Rectal smooth muscle tissue (tissue), 1 donor: ENCODE data around the gene RFX1.

Source experiments
- H3K27ac ChIP-seq: one replicate; pipeline ENCODE4 v1.7.0; 2013; ENCODE audit warnings: low read depth, low read length, inconsistent platforms
- H3K27me3 ChIP-seq: one replicate; pipeline ENCODE4 v1.7.0; 2013; ENCODE audit warnings: low read length; ENCODE audit not compliant: control insufficient read depth, insufficient read depth
- H3K36me3 ChIP-seq: one replicate; pipeline ENCODE4 v1.7.0; 2013; ENCODE audit warnings: low read length; ENCODE audit not compliant: control insufficient read depth, insufficient read depth
- H3K4me1 ChIP-seq: one replicate; pipeline ENCODE4 v1.7.0; 2013; ENCODE audit warnings: low read length; ENCODE audit not compliant: control insufficient read depth, insufficient read depth
- H3K4me3 ChIP-seq: one replicate; pipeline ENCODE4 v1.7.0; 2013; ENCODE audit warnings: low read length
- H3K9ac ChIP-seq: one replicate; pipeline ENCODE4 v1.7.0; 2013; ENCODE audit warnings: low read length

Gene RFX1

DNA sequence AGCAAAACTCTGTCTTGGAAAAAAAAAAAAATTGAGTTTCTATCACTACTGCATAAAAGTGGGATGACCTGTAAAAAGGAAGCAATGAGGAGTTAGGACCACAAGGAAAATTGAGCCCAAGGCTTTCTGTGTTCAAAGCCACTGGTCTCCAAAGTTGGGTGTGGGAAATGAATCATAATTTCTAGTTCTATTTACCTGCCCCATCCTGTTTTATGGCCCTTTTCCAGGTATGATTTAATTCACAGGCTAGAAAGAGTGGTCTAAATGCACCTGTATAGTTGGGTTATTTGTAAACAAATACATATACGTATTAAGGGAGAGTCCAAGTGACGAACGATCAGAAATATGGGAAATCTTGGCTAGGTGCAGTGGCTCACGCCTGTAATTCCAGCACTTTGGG is 59.7 kb downstream of the RFX1 start:
- H3K4me1 ChIP-seq = no peaks in the 10 kb centered on the region
- H3K27me3 ChIP-seq = no peaks in the 10 kb centered on the region
- H3K36me3 ChIP-seq = no peaks in the 10 kb centered on the region
- no peak overlapping the region for H3K4me3 ChIP-seq
- H3K9ac ChIP-seq = no peak overlapping the region
- no peak overlapping the region for H3K27ac ChIP-seq

DNA sequence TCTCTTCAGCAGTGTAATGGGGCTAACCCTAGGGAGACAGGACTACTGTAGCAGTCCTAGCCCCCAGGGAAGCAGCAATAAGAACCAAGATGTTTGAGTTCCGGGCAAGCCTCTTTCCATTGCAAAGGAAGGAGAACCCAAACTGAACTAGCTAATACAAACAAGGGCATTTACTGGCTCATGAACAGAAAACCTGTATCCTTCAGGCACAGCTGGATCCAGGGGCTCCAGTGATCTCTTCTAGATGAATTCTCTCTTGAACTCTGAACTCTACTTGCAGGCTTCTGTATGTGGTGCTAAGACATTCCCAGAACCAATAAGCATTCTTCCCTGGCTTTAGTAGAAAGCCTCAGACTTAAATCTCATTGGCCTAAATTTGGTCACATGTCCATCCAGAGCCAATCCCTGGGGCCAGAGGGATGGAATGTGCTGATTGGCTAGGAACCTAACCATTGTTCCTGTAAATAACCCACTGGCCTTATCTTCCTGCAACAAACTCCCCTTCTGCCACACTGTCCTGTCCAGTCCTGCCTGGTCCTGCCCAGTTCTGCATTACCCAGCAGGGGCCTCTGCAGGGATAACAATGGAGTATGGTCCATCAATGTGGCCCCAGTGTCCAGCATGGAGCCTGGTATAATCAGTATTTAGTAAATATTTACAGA is 64.0 kb downstream of the RFX1 start:
- H3K9ac ChIP-seq = no peak overlapping the region
- no peak overlapping the region for H3K27ac ChIP-seq
- peaks cover 2% of the 10 kb centered on the region for H3K27me3 ChIP-seq
- no peaks in the 10 kb centered on the region for H3K36me3 ChIP-seq
- no peaks in the 10 kb centered on the region for H3K4me1 ChIP-seq
- no peak overlapping the region for H3K4me3 ChIP-seq

DNA sequence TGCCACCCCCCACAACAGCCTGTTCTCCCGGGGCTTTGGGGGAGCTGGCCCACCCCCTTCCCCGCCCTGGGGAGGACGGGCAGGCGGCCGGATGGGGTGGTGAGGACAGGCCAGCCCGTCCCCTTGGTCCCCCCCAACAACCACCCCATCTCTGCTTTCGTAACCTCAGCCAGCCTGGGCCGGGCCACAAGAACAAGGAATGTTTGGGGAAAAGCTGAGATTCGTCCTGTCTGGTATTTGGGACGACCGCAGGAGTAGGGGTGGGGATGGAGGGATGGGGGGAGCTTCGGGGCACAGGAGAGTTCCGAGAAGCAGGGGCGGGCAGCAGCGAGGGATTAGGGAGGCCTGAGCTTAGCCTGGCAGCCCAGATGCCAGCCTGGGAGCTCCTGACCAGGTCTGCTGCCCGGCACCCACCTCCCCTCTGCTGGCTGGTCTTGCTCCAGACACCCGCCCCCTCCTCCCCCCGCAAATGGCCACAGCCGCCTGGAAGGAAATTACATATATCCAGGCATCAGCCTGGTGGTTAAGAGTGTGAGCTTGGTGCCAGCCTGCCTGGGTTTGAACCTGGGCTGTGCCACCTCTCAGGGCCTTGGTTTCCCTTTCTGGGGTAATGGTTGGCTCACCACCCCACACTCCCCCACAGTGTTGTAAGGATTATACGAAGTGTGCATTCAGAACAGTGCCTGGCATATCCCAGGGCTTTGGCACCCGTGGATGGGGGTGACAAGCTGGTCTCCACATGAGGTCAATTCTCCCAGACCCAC is 67.6 kb downstream of the RFX1 start, which contains the start of gene PODNL1:
Gene PODNL1 (minus strand): TSS at position 117 of the 764 bp plus-strand sequence. CDS start 236 bp downstream, outside the sequence.
- Histone ChIP-seq H3K36me3 (no peaks in the 10 kb centered on the region), H3K4me1 (no peaks in the 10 kb centered on the region), H3K9ac (no peak within 1 kb of the TSS), H3K27me3 (peaks cover 4% of the 10 kb centered on the region), H3K27ac (no peak within 1 kb of the TSS), H3K4me3 (no peak within 1 kb of the TSS)

DNA sequence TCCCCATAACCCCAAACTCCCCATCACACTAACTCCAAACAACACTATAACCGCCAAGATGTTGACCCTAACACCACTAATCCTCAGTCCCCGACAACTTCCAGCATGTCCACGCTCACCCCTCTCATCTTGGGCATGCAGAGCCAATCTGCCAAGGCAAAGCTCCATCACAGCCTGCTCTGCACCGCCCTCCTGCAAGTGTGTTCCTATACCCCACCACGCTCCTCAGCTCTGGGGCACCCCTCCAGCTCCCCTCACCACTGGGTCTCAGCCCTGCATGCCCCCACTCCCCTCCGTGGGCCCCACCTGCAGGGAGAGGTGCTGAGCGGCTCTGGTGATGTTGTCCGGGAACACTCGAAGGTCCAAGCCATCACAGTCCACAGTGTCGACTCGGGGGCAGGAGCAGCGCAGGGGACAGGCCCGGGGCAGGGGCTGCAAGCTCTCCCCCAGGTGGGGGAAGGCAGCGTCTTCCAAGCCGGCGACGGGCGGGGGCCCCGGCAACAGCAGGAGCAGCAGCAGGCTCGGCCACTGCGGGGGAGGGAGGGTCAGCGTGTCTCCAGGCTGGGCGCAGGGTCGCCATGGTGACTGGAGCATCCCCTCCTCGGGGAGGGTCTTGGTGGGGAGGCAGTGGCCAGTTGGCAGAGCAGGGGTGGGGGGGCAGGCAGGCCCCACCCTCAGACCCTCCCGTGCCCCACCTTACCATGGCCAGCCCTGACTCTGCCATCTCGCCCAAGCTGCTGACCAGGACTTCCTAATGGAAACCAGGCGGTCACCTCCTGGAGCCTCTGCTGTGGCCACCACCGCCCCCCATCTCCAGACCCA is 68.4 kb downstream of the RFX1 start:
- H3K9ac ChIP-seq = no peak overlapping the region
- H3K36me3 ChIP-seq = no peaks in the 10 kb centered on the region
- peaks cover 4% of the 10 kb centered on the region for H3K27me3 ChIP-seq
- no peaks in the 10 kb centered on the region for H3K4me1 ChIP-seq
- no peak overlapping the region for H3K27ac ChIP-seq
- no peak overlapping the region for H3K4me3 ChIP-seq

DNA sequence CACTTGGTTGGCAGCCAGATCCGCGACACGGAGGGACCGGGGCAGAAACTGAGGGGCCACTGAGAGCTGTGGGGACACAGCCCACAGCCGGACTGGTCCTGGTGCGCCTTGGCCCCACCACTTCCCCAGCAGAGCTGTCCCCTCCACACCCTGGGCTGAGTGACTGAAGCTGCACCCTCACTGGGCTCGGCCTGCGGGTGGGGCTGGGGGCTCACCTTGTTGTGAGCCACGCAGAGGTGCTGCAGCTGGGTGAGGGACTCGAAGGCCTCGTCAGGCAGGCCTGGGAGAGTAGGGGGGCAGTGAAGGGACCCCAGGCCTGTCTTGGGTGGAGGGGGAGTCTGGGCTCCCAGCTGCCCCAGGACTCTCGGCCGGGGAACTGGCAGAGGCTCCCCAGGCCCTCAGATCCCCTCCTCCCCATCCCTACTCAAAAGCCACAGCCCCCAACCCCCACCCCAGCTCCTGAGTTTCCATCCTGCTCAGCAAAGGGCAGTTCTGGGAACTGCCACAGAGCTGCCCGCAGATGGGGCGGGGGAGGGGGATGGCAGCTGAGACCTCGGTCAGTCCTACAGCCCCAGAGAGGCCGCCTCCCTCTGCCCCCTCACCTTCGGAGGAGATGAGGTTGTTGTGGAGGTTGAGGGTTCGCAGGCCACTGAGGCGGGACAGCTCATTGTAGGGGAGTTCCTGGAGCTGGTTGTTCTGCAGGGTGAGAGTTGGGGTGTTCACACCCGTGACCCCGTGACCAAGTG is 70.2 kb downstream of the RFX1 start:
- H3K4me3 ChIP-seq = no peak overlapping the region
- H3K9ac ChIP-seq = no peak overlapping the region
- peaks cover 4% of the 10 kb centered on the region for H3K27me3 ChIP-seq
- H3K4me1 ChIP-seq = no peaks in the 10 kb centered on the region
- H3K27ac ChIP-seq = no peak overlapping the region
- H3K36me3 ChIP-seq = no peaks in the 10 kb centered on the region

DNA sequence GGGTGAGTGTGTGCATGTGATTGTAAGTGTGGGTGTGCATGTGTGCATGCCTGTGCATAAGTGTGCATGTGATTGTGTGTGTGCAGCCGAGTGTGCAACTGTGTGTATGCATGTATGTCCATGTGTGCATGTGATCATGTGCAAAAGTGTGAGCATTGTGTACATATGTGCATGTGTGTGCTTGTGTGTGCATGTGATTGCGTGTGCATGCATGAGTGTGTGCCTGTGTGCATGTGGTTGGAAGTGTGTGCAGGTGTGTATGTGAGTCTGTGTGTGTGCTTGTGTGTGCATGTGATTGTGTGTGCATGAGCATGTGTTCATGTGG is 71.4 kb downstream of the RFX1 start:
- Histone ChIP-seq H3K36me3 (no peaks in the 10 kb centered on the region), H3K4me3 (no peak overlapping the region), H3K4me1 (no peaks in the 10 kb centered on the region), H3K27me3 (peaks cover 4% of the 10 kb centered on the region), H3K27ac (no peak overlapping the region), H3K9ac (no peak overlapping the region)

DNA sequence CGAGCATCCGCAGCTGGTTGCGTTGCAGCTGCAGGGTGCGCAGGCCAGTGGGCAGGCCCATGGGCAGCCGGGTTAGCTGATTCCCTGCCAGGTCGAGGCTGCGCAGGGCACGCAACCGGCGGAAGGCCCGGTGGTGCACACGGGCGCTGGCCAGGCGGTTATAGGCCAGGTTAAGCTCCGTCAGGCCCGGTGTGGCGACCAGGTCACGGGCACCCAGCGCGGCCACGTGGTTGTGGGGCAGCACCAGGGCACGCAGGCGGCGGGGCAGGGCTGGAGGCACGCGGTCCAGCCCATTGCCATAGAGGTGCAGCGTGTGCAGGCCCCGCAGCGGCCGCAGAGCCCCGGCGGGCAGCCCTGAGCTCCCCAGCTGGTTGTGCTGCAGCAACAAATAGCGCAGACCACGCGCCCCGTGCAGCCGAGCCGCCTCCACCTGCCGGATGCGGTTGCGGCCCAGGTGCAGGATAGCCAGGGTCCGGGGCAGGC is 73.2 kb downstream of the RFX1 start:
- no peak overlapping the region for H3K9ac ChIP-seq
- no peak overlapping the region for H3K27ac ChIP-seq
- H3K4me1 ChIP-seq = no peaks in the 10 kb centered on the region
- H3K4me3 ChIP-seq = no peak overlapping the region
- peaks cover 4% of the 10 kb centered on the region for H3K36me3 ChIP-seq
- peaks cover 4% of the 10 kb centered on the region for H3K27me3 ChIP-seq

DNA sequence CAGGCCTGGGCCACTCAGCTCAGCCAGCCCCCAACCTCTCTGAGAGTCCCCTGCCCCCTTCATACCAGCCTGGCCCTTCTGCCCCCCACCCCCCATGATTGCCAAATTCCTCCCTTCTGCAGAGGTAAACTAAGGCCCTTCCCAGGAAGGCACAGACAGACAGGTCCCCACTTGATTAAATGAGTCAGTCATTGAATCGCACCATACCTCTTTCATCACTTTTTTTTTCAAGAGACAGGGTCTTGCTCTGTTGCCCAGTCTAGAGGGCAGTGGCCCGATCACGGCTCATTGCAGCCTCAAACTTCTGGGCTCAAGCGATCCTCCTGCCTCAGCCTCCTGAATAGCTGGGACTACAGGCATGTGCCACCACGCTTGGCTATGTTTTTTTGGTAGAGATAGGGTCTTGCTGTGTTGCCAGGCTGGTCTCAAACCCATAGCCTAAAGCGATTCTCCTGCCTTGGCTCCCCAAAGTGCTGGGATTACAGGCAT is 73.9 kb downstream of the RFX1 start:
- no peaks in the 10 kb centered on the region for H3K4me1 ChIP-seq
- H3K9ac ChIP-seq = no peak overlapping the region
- peaks cover 2% of the 10 kb centered on the region for H3K27me3 ChIP-seq
- H3K27ac ChIP-seq = no peak overlapping the region
- no peak overlapping the region for H3K4me3 ChIP-seq
- peaks cover 7% of the 10 kb centered on the region for H3K36me3 ChIP-seq

DNA sequence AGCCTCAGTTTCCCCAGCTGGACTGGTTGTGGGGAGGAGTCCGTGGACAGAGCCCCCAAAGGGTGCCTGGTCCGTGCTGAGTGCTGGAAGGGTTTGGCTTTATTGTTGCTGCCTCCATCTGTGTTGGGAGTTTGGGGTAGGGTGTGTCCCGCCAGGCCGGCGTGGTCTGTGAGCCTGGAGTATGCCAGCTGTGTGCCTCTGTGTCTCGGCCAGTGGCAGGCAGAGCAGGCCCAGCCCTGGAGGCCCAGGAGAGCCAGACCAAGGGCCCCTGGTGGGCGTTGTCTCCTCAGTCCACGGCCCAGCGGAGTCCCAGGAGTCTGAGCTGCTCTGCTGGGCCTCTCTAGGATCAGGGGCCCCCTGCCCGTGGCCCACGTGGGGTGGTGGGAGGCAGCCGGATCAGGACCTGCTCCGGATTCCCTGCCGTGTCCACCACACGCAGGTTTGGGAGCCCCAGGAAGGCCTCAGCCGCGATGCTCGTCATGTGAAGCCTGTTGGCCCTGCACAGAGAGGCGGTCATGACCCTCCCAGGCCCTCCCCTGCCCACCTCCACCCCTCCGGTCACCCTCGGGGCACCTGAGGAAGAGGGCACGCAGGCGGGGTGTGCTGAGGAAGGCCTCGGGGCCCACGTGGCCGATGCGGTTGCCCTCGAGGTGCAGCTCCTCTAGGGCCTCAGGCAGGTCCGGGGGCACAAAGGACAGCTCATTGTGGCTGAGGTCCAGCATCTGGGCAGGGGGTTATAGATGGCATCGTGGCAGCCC is 74.5 kb downstream of the RFX1 start:
- Histone ChIP-seq H3K4me3 (no peak overlapping the region), H3K27ac (no peak overlapping the region)

DNA sequence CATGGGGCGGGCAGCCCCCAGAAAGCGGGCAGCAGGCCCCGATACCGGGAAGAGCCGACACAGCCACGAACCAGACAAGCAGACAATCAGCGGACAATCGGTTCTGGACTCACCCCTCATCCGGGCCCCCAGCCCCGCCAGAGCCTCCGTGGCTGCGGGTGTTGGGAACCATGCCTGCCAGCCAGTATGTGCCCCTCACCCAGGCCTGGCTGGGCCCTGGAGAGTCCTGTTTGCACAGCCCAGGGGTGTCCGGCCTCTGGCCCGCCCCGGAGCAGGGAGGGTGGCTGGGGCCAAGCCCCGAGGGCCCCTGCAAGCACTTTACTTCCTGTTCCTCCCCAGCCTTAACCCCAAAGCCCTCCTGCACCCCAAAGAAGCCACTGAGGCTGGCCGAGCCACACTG is 75.7 kb downstream of the RFX1 start:
- H3K27me3 ChIP-seq = no peaks in the 10 kb centered on the region
- H3K27ac ChIP-seq = no peak overlapping the region
- no peaks in the 10 kb centered on the region for H3K4me1 ChIP-seq
- H3K9ac ChIP-seq = no peak overlapping the region
- H3K36me3 ChIP-seq = peaks cover 10% of the 10 kb centered on the region
- H3K4me3 ChIP-seq = no peak overlapping the region

More for the DNA sequence above, 74.5 kb downstream of the RFX1 start:
- no peak overlapping the region for H3K9ac ChIP-seq
- H3K36me3 ChIP-seq = peaks cover 10% of the 10 kb centered on the region
- no peaks in the 10 kb centered on the region for H3K4me1 ChIP-seq
- H3K27me3 ChIP-seq = peaks cover 2% of the 10 kb centered on the region

DNA sequence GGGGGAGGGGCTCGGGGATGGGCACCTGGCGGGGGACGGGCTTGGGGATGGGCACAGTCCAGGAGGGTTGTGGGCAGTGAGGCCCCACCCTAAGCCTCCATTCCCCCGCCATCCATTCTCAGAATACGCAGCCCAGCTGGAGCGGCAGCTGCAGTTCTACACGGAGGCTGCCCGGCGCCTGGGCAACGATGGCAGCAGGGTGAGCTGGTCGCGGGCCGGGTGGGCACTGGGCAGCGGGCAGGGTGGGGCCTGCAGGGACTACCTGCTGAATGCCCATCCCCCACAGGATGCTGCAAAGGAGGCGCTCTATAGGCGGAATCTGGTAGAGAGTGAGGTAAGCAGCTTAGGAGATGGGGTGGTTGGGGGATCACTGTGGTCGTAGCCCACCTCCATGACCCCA is 76.2 kb downstream of the RFX1 start:
- H3K27me3 ChIP-seq = no peaks in the 10 kb centered on the region
- H3K9ac ChIP-seq = no peak overlapping the region
- H3K4me1 ChIP-seq = no peaks in the 10 kb centered on the region
- no peak overlapping the region for H3K27ac ChIP-seq
- H3K36me3 ChIP-seq = peaks cover 10% of the 10 kb centered on the region
- H3K4me3 ChIP-seq = no peak overlapping the region
